ENCODE data around the gene HOXA3.

- TF ChIP-seq CTCF (IDR thresholded peaks at IDR 0.05 in 8 of 11, conservative IDR thresholded peaks at IDR 0.05 in 3 of 11) (no peak), POLR2AphosphoS5 (IDR thresholded peaks at IDR 0.05) (no peak), POLR2A (IDR thresholded peaks at IDR 0.05) (no peak)
These were observed 38.2 kb downstream of the HOXA3 start for GRCh38 chr7:27113991-27114769.

Measured in spleen (tissue), 7 donors.